NB4 (cell line): ENCODE data around the gene RAP1B.

Experiments
- MAX ChIP-seq: IDR thresholded peaks from 2 replicates; pipeline ENCODE4 v1.6.1; 2011; ENCODE audit warnings: low read depth, low read length
- POLR2A ChIP-seq: IDR thresholded peaks from 2 replicates; pipeline ENCODE4 v1.6.1; 2011; ENCODE audit warnings: mild to moderate bottlenecking; ENCODE audit not compliant: insufficient read length; ENCODE audit errors: extremely low read depth
- TF ChIP-seq, protein P1 (sequence below): IDR thresholded peaks from one replicate; pipeline ENCODE4 v1.5.1; 2012; ENCODE audit warnings: low read depth, low read length

DNA sequence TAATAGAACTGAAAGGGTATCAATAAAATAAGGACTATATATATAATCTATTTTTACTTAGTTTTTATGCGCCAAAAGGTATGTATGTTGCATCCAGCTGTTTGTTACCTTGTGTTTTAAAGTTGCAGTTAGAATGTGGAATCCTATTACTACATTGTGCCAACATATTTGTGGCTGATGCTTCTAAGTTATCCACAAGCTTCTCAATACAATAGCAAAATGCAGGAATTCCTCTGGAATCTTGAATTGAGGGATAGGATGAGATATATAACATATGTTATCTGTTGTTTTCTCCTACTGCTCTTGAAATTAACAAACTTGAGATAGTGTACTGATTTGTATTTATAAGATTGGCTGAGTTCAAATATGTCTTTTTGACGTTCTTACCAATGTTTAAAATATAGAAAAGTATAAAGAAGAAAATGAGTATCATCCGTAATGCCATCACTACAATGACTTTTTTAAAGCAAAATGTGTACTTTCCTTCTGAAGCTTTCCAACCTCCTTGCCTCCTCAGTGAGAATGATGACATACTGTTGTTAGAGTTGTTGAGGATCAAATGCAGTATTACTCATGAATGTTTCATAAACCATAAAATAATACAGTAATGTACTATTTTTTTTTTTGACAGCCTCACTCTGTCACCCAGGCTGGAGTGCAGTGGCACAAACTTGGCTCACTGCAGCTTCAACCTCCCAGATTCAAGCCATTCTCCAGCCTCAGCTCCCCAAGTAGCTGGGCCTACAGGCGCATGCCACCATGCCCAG, 6.6 kb downstream of the RAP1B start:
- TF ChIP-seq, protein P1, sequence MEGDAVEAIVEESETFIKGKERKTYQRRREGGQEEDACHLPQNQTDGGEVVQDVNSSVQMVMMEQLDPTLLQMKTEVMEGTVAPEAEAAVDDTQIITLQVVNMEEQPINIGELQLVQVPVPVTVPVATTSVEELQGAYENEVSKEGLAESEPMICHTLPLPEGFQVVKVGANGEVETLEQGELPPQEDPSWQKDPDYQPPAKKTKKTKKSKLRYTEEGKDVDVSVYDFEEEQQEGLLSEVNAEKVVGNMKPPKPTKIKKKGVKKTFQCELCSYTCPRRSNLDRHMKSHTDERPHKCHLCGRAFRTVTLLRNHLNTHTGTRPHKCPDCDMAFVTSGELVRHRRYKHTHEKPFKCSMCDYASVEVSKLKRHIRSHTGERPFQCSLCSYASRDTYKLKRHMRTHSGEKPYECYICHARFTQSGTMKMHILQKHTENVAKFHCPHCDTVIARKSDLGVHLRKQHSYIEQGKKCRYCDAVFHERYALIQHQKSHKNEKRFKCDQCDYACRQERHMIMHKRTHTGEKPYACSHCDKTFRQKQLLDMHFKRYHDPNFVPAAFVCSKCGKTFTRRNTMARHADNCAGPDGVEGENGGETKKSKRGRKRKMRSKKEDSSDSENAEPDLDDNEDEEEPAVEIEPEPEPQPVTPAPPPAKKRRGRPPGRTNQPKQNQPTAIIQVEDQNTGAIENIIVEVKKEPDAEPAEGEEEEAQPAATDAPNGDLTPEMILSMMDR, result no peak
- TF ChIP-seq MAX, result no peak
- TF ChIP-seq POLR2A, result no peak
